Measurements from ENCODE around the gene PSMB11.
"Not testable (repeated sequence)": the region's sequence is repeated elsewhere in the genome, so short reads cannot be mapped to it uniquely, and the experiment has no call there.

Gene PSMB11

GRCh38 chr14:23042162-23042965, at the start of gene PSMB11:
Gene PSMB11 (plus strand): TSS chr14:23042212. CDS start chr14:23042226, 14 bp downstream.
- no peak within 1 kb of the TSS for H3K4me3 ChIP-seq
- no peaks in the 10 kb centered on the region for H3K27me3 ChIP-seq (ENCODE audit: low read depth)
- H3K4me1 ChIP-seq, result no peaks in the 10 kb centered on the region
- H3K9me3 ChIP-seq, result no peaks in the 10 kb centered on the region
- in situ Hi-C loops (cut with MboI; ENCODE audit: low sequenced_read_pairs), result no loop called here
- DNase-seq (ENCODE audit: low spot score in 2 of 2), result no peak
- H3K36me3 ChIP-seq (replicated peaks), result no peaks in the 10 kb centered on the region

- Histone ChIP-seq H3K4me3 (no peak overlapping the region), H3K36me3 (replicated peaks) (peaks cover 6% of the 10 kb centered on the region), H3K27me3 (ENCODE audit: low read depth) (no peaks in the 10 kb centered on the region), H3K4me1 (peaks cover 26% of the 10 kb centered on the region), H3K9me3 (no peaks in the 10 kb centered on the region; the same call in 1 of the 2 replicates)
- in situ Hi-C loops (cut with MboI; ENCODE audit: low sequenced_read_pairs), result no loop called here
- peak; percentile 31 to 74 for DNase-seq (ENCODE audit: low spot score in 2 of 2)
Measured at GRCh38 chr14:22993517-22993916, 48.5 kb upstream of the PSMB11 start.

- Histone ChIP-seq H3K4me3 (no peak overlapping the region), H3K27me3 (ENCODE audit: low read depth) (no peaks in the 10 kb centered on the region), H3K4me1 (peaks cover 26% of the 10 kb centered on the region), H3K9me3 (no peaks in the 10 kb centered on the region; the same call in 1 of the 2 replicates), H3K36me3 (replicated peaks) (peaks cover 3% of the 10 kb centered on the region)
- in situ Hi-C loops (cut with MboI; ENCODE audit: low sequenced_read_pairs), result no loop called here
- DNase-seq (ENCODE audit: low spot score in 2 of 2), result peak; percentile 64 to 70
Measured at GRCh38 chr14:22994762-22995275, 47.2 kb upstream of the PSMB11 start.

GRCh38 chr14:22995889-22996625, 46.0 kb upstream of the PSMB11 start:
- H3K9me3 ChIP-seq, result no peaks in the 10 kb centered on the region; the same call in 1 of the 2 replicates
- DNase-seq (ENCODE audit: low spot score in 2 of 2), result no peak
- H3K4me3 ChIP-seq, result no peak overlapping the region
- H3K36me3 ChIP-seq (replicated peaks), result no peaks in the 10 kb centered on the region
- H3K27me3 ChIP-seq (ENCODE audit: low read depth), result no peaks in the 10 kb centered on the region
- in situ Hi-C loops (cut with MboI; ENCODE audit: low sequenced_read_pairs), result no loop called here
- H3K4me1 ChIP-seq, result peaks cover 26% of the 10 kb centered on the region

- in situ Hi-C loops (cut with MboI; ENCODE audit: low sequenced_read_pairs), result no loop called here
- Histone ChIP-seq H3K9me3 (no peaks in the 10 kb centered on the region; the same call in 1 of the 2 replicates), H3K4me1 (peaks cover 26% of the 10 kb centered on the region), H3K4me3 (no peak overlapping the region), H3K36me3 (replicated peaks) (no peaks in the 10 kb centered on the region), H3K27me3 (ENCODE audit: low read depth) (no peaks in the 10 kb centered on the region)
- no peak for DNase-seq (ENCODE audit: low spot score in 2 of 2)
Measured at GRCh38 chr14:22996768-22997654, 45.0 kb upstream of the PSMB11 start.

- no peaks in the 10 kb centered on the region for H3K9me3 ChIP-seq
- in situ Hi-C loops (cut with MboI; ENCODE audit: low sequenced_read_pairs), result no loop called here
- H3K4me3 ChIP-seq, result no peak overlapping the region
- peaks cover 23% of the 10 kb centered on the region for H3K4me1 ChIP-seq
- H3K27me3 ChIP-seq (ENCODE audit: low read depth), result no peaks in the 10 kb centered on the region
- no peak for DNase-seq (ENCODE audit: low spot score in 2 of 2)
- no peaks in the 10 kb centered on the region for H3K36me3 ChIP-seq (replicated peaks)
Measured at GRCh38 chr14:22997676-22998323, 44.2 kb upstream of the PSMB11 start.

- H3K4me1 ChIP-seq, result peaks cover 16% of the 10 kb centered on the region
- H3K4me3 ChIP-seq, result no peak overlapping the region
- DNase-seq (ENCODE audit: low spot score in 2 of 2), result no peak
- no peaks in the 10 kb centered on the region for H3K9me3 ChIP-seq
- in situ Hi-C loops (cut with MboI; ENCODE audit: low sequenced_read_pairs), result no loop called here
- no peaks in the 10 kb centered on the region for H3K36me3 ChIP-seq (replicated peaks)
- H3K27me3 ChIP-seq (ENCODE audit: low read depth), result no peaks in the 10 kb centered on the region
Measured at GRCh38 chr14:22998329-22999012, 43.5 kb upstream of the PSMB11 start.

- DNase-seq (ENCODE audit: low spot score in 2 of 2), result no peak
- no peak overlapping the region for H3K4me3 ChIP-seq
- in situ Hi-C loops (cut with MboI; ENCODE audit: low sequenced_read_pairs), result no loop called here
- H3K27me3 ChIP-seq (ENCODE audit: low read depth), result no peaks in the 10 kb centered on the region
- H3K4me1 ChIP-seq, result no peaks in the 10 kb centered on the region; the same call in 1 of the 2 replicates
- H3K36me3 ChIP-seq (replicated peaks), result no peaks in the 10 kb centered on the region
- no peaks in the 10 kb centered on the region for H3K9me3 ChIP-seq
Measured at GRCh38 chr14:23000860-23001259, 41.2 kb upstream of the PSMB11 start.

- Histone ChIP-seq H3K36me3 (replicated peaks) (no peaks in the 10 kb centered on the region), H3K4me1 (peaks cover 10% of the 10 kb centered on the region), H3K27me3 (ENCODE audit: low read depth) (no peaks in the 10 kb centered on the region), H3K4me3 (no peak overlapping the region), H3K9me3 (no peaks in the 10 kb centered on the region)
- no peak for DNase-seq (ENCODE audit: low spot score in 2 of 2)
- in situ Hi-C loops (cut with MboI; ENCODE audit: low sequenced_read_pairs), result no loop called here
Measured at GRCh38 chr14:23002592-23002991, 39.4 kb upstream of the PSMB11 start.

GRCh38 chr14:23004274-23004673, 37.7 kb upstream of the PSMB11 start:
- H3K9me3 ChIP-seq; DNase-seq (ENCODE audit: low spot score in 2 of 2); H3K36me3 ChIP-seq (replicated peaks); H3K4me3 ChIP-seq; in situ Hi-C loops (cut with MboI; ENCODE audit: low sequenced_read_pairs); H3K27me3 ChIP-seq (ENCODE audit: low read depth): not testable (repeated sequence)
- H3K4me1 ChIP-seq, result peaks cover 22% of the 10 kb centered on the region

- in situ Hi-C loops (cut with MboI; ENCODE audit: low sequenced_read_pairs), result no loop called here
- peaks cover 29% of the 10 kb centered on the region for H3K4me1 ChIP-seq
- no peaks in the 10 kb centered on the region for H3K9me3 ChIP-seq
- no peak for DNase-seq (ENCODE audit: low spot score in 2 of 2)
- H3K27me3 ChIP-seq (ENCODE audit: low read depth), result no peaks in the 10 kb centered on the region
- no peaks in the 10 kb centered on the region for H3K36me3 ChIP-seq (replicated peaks)
- H3K4me3 ChIP-seq, result no peak overlapping the region; the same call in 1 of the 2 replicates
Measured at GRCh38 chr14:23005451-23006187, 36.4 kb upstream of the PSMB11 start.

GRCh38 chr14:23006188-23006534, 35.9 kb upstream of the PSMB11 start:
- in situ Hi-C loops (cut with MboI; ENCODE audit: low sequenced_read_pairs), result no loop called here

More at GRCh38 chr14:23006188-23006534, 35.9 kb upstream of the PSMB11 start:
- no peak for DNase-seq (ENCODE audit: low spot score in 2 of 2)
- H3K27me3 ChIP-seq (ENCODE audit: low read depth), result no peaks in the 10 kb centered on the region
- peaks cover 29% of the 10 kb centered on the region for H3K4me1 ChIP-seq
- no peaks in the 10 kb centered on the region for H3K36me3 ChIP-seq (replicated peaks)
- peak overlapping the region; percentile 52 for H3K4me3 ChIP-seq
- no peaks in the 10 kb centered on the region for H3K9me3 ChIP-seq
